Keratinocyte (primary cell): Measurements from ENCODE around the gene P2RY12. TPM values are rescaled to one million over a fixed set of nuclear protein-coding genes. Genes with fewer than 3 reads are reported as not detected.

Experiments
- DNase-seq: peaks from one replicate; pipeline ENCODE4 v3.0.0-alpha.2; 2011; ENCODE audit warnings: low read depth, missing footprints, low spot score
- FAIRE-seq: peaks from 2 replicates; lab custom pipeline; 2011; peaks lifted over from hg19 to GRCh38; lab: Jason Lieb, UNC
- H2AFZ ChIP-seq: 2 replicates; pipeline ENCODE4 v1.6.0; 2012; ENCODE audit warnings: low read length, control low read depth, inconsistent platforms; ENCODE audit not compliant: control insufficient read depth
- H3K27ac ChIP-seq: 2 replicates; pipeline ENCODE4 v1.5.1; 2011; ENCODE audit warnings: low read length; ENCODE audit not compliant: control insufficient read depth, insufficient read depth
- H3K27me3 ChIP-seq: 3 replicates; pipeline ENCODE4 v1.6.0; 2011; ENCODE audit warnings: low read length; ENCODE audit not compliant: control insufficient read depth, insufficient read depth; ENCODE audit errors: extremely low read depth
- H3K36me3 ChIP-seq, 2 experiments: 2 replicates in 1 of 2; 3 replicates in 1 of 2; pipeline ENCODE4 v1.5.1; 2011; ENCODE audit warnings: low read length in 2 of 2, mild to moderate bottlenecking in 1 of 2; ENCODE audit not compliant: control insufficient read depth in 2 of 2, insufficient read depth in 2 of 2; ENCODE audit errors: extremely low read depth in 1 of 2
- H3K4me1 ChIP-seq: 3 replicates; pipeline ENCODE4 v1.5.1; 2011; ENCODE audit warnings: low read length; ENCODE audit not compliant: control insufficient read depth, insufficient read depth; ENCODE audit errors: extremely low read depth
- H3K4me2 ChIP-seq: 3 replicates; pipeline ENCODE4 v1.6.0; 2011; ENCODE audit warnings: low read depth, low read length; ENCODE audit not compliant: control insufficient read depth, insufficient read depth; ENCODE audit errors: extremely low read depth
- H3K4me3 ChIP-seq, 3 experiments: fragments of 200-600 bp in 1 of 3; sonication (generic) in 1 of 3; 2 replicates in 2 of 3; 3 replicates in 1 of 3; pipeline ENCODE4 v1.5.1; 2011 to 2016; ENCODE audit warnings: low read length in 3 of 3, mild to moderate bottlenecking in 3 of 3, control low read depth in 2 of 3, inconsistent platforms in 1 of 3, low read depth in 1 of 3, mixed read lengths in 1 of 3, mixed run types in 1 of 3, moderate library complexity in 1 of 3; ENCODE audit not compliant: control insufficient read depth in 2 of 3, insufficient read depth in 2 of 3; ENCODE audit errors: extremely low read depth in 1 of 3
- H3K79me2 ChIP-seq: 2 replicates; pipeline ENCODE4 v1.6.0; 2012; ENCODE audit warnings: low read length; ENCODE audit not compliant: control insufficient read depth, insufficient read depth
- H3K9ac ChIP-seq: 3 replicates; pipeline ENCODE4 v1.6.0; 2011; ENCODE audit warnings: low read length; ENCODE audit not compliant: control insufficient read depth, insufficient read depth; ENCODE audit errors: extremely low read depth
- H3K9me1 ChIP-seq: 3 replicates; pipeline ENCODE4 v1.6.0; 2011; ENCODE audit warnings: low read length; ENCODE audit not compliant: control insufficient read depth, insufficient read depth; ENCODE audit errors: extremely low read depth
- H3K9me3 ChIP-seq: 2 replicates; pipeline ENCODE4 v1.5.1; 2012; ENCODE audit warnings: low read depth, low read length; ENCODE audit not compliant: control insufficient read depth
- H4K20me1 ChIP-seq: 3 replicates; pipeline ENCODE4 v1.6.0; 2011; ENCODE audit warnings: low read length; ENCODE audit not compliant: control insufficient read depth, insufficient read depth; ENCODE audit errors: extremely low read depth
- CTCF ChIP-seq, 3 experiments: IDR thresholded peaks in 1 of 3; conservative IDR thresholded peaks in 1 of 3; optimal IDR thresholded peaks in 1 of 3; 2 replicates in 2 of 3; 3 replicates in 1 of 3; pipeline versions ENCODE3 to v1.5.1; 2011; ENCODE audit warnings: low read length in 3 of 3, mild to moderate bottlenecking in 3 of 3, moderate library complexity in 2 of 3, control low read depth in 1 of 3, inconsistent platforms in 1 of 3; ENCODE audit not compliant: insufficient read depth in 2 of 3; ENCODE audit errors: extremely low read depth in 1 of 3
- EZH2 ChIP-seq: IDR thresholded peaks from one replicate; pipeline ENCODE4 v1.6.1; 2012; ENCODE audit warnings: inconsistent platforms, mild to moderate bottlenecking, low read length, moderate library complexity
- dilution Hi-C: fragments of 300-500 bp; cut with MboI; formaldehyde crosslinking; loops from one replicate; pipeline ENCODE4 v1.7.0; 2020; ENCODE audit warnings: low sequenced_read_pairs; ENCODE audit not compliant: extremely low pct_ligation_motif_present
- polyA plus RNA-seq, 5 experiments: library from polyadenylated mRNA; depleted of rRNA in 3 of 5; stranded (reverse) in 3 of 5; stranded (forward) in 1 of 5; unstranded in 1 of 5; fragments of >200 nt; gene quantifications; 1 replicate in 1 of 5; 2 replicates in 3 of 5; 3 replicates in 1 of 5; pipeline versions ENCODE4 v1.2.1 to v1.2.3, GENCODE V29; 2011 to 2012; ENCODE audit warnings: missing spikeins in 2 of 5, low read depth in 1 of 5, low replicate concordance in 1 of 5

The P2RY12 gene
- polyA plus RNA-seq, 1 donor (not counting 4 experiments of a cell fraction or from before 2014, with no cell fraction given), result not detected

GRCh38 chr3:151394611-151395010, 10.1 kb upstream of the P2RY12 start:
- TF ChIP-seq CTCF (optimal IDR thresholded peaks at IDR 0.05 in 1 of 3, IDR thresholded peaks at IDR 0.05 in 1 of 3, conservative IDR thresholded peaks at IDR 0.05 in 1 of 3; ENCODE audit: extremely low read depth in 1 of 3, insufficient read depth in 2 of 3, low read length in 3 of 3) (peak in 1 of 3 experiments; percentile 9), EZH2 (no peak)
- Histone ChIP-seq H3K4me2 (peak overlapping the region; percentile 65), H3K79me2 (no peaks in the 10 kb centered on the region), H3K9me1 (no peaks in the 10 kb centered on the region), H3K27ac (no peak overlapping the region), H2AFZ (peak overlapping the region; percentile 83), H3K9me3 (no peaks in the 10 kb centered on the region), H4K20me1 (no peaks in the 10 kb centered on the region), H3K36me3 (no peaks in the 10 kb centered on the region), H3K27me3 (no peaks in the 10 kb centered on the region), H3K4me3 (no peak overlapping the region), H3K4me1 (peaks cover 21% of the 10 kb centered on the region), H3K9ac (no peak overlapping the region)
- FAIRE-seq, result peak; percentile 60
- no peak for DNase-seq
- dilution Hi-C loops, result no loop called here

DNA sequence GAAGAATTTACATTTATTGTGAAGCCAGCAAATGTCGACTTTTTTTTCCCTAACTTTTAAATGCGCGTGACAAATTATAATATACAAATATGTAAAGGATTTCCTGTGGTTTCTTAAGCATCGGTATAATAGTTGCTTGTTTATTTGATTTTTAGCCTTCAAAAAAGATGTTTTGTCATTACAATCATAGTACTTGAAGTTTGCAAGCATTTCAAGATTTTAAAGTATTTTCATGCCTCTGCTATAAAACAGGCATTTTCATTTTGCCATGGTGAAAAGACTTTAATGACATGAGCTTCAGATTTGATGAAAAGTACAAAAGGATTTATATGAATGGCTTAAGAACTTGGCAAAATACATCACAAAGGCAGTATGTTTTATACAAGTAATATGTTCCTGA, 9.4 kb upstream of the P2RY12 start:
- Histone ChIP-seq H3K9me3 (no peaks in the 10 kb centered on the region), H3K4me3 (no peak overlapping the region), H3K36me3 (no peaks in the 10 kb centered on the region), H3K4me2 (no peak overlapping the region), H3K27ac (no peak overlapping the region), H2AFZ (no peak overlapping the region), H3K79me2 (no peaks in the 10 kb centered on the region), H3K9me1 (no peaks in the 10 kb centered on the region), H3K4me1 (peaks cover 21% of the 10 kb centered on the region), H3K9ac (no peak overlapping the region), H4K20me1 (no peaks in the 10 kb centered on the region), H3K27me3 (no peaks in the 10 kb centered on the region)
- TF ChIP-seq EZH2 (no peak), CTCF (optimal IDR thresholded peaks at IDR 0.05 in 1 of 3, IDR thresholded peaks at IDR 0.05 in 1 of 3, conservative IDR thresholded peaks at IDR 0.05 in 1 of 3; ENCODE audit: extremely low read depth in 1 of 3, insufficient read depth in 2 of 3, low read length in 3 of 3) (no peak)
- FAIRE-seq (no peak), DNase-seq (no peak)
- dilution Hi-C loops, result no loop called here
